HepG2 (cell line): ENCODE results near the gene MLC1. TPM values are rescaled to one million over a fixed set of nuclear protein-coding genes. Genes with fewer than 3 reads are reported as not detected.

Source experiments
- ATF4 ChIP-seq, 2 experiments: fragments of 450-650 bp in 1 of 2; sonication (generic) in 1 of 2; formaldehyde crosslinking; IDR thresholded peaks; 2 replicates each; pipeline versions ENCODE4 v1.5.0 to v1.8.0; 2020 to 2022; ENCODE audit warnings: mild to moderate bottlenecking in 1 of 2, missing genetic modification reagents in 1 of 2
- CTCF ChIP-seq: sonication (generic); formaldehyde crosslinking; IDR thresholded peaks from 2 replicates; pipeline ENCODE4 v1.5.0; 2020; ENCODE audit warnings: mild to moderate bottlenecking, missing genetic modification reagents, moderate library complexity
- E2F5 ChIP-seq: sonication (generic); formaldehyde crosslinking; conservative IDR thresholded peaks from 2 replicates; pipeline ENCODE4 v1.4.0; 2020; ENCODE audit warnings: missing genetic modification reagents
- KDM2A ChIP-seq: sonication (generic); formaldehyde crosslinking; IDR thresholded peaks from 2 replicates; pipeline ENCODE4 v1.4.0; 2020; ENCODE audit warnings: low read depth, missing genetic modification reagents, borderline replicate concordance
- MYPOP ChIP-seq: sonication (generic); formaldehyde crosslinking; IDR thresholded peaks from 2 replicates; pipeline ENCODE4 v1.8.1; 2023; ENCODE audit warnings: mild to moderate bottlenecking, moderate library complexity, missing genetic modification reagents
- POGK ChIP-seq: sonication (generic); formaldehyde crosslinking; conservative IDR thresholded peaks from 2 replicates; pipeline ENCODE4 v1.8.0; 2022; ENCODE audit warnings: mild to moderate bottlenecking, moderate library complexity, missing genetic modification reagents
- REPIN1 ChIP-seq: sonication (generic); formaldehyde crosslinking; IDR thresholded peaks from 2 replicates; pipeline ENCODE4 v1.8.0; 2022; ENCODE audit warnings: missing genetic modification reagents, low read depth, mild to moderate bottlenecking, borderline replicate concordance
- RNF2 ChIP-seq: fragments of 450-650 bp; conservative IDR thresholded peaks from 2 replicates; pipeline ENCODE4 v1.6.1; 2016; ENCODE audit warnings: low read depth
- SAP130 ChIP-seq: IDR thresholded peaks from 2 replicates; pipeline ENCODE4 v1.6.1; 2016; ENCODE audit warnings: low read depth
- SPEN ChIP-seq: sonication (generic); formaldehyde crosslinking; IDR thresholded peaks from 2 replicates; pipeline ENCODE4 v1.5.1; 2020; ENCODE audit warnings: low read depth, mild to moderate bottlenecking, missing genetic modification reagents
- ZBTB7B ChIP-seq: sonication (generic); formaldehyde crosslinking; IDR thresholded peaks from 2 replicates; pipeline ENCODE4 v1.4.0; 2020; ENCODE audit warnings: missing genetic modification reagents
- ZFP91 ChIP-seq: sonication (generic); formaldehyde crosslinking; IDR thresholded peaks from 2 replicates; pipeline ENCODE4 v1.9.0; 2022; ENCODE audit warnings: missing genetic modification reagents, mild to moderate bottlenecking, borderline replicate concordance
- ZNF12 ChIP-seq: sonication (generic); formaldehyde crosslinking; IDR thresholded peaks from 2 replicates; pipeline ENCODE4 v1.5.0; 2020; ENCODE audit warnings: missing genetic modification reagents
- ZNF30 ChIP-seq: sonication (generic); formaldehyde crosslinking; IDR thresholded peaks from 2 replicates; pipeline ENCODE4 v1.5.0; 2020; ENCODE audit warnings: mild to moderate bottlenecking, missing genetic modification reagents
- ZNF564 ChIP-seq: sonication (generic); formaldehyde crosslinking; IDR thresholded peaks from 2 replicates; pipeline ENCODE4 v1.8.1; 2023; ENCODE audit warnings: mild to moderate bottlenecking, missing genetic modification reagents
- ZNF766 ChIP-seq: sonication (generic); formaldehyde crosslinking; IDR thresholded peaks from 2 replicates; pipeline ENCODE4 v1.5.0; 2020; ENCODE audit warnings: missing genetic modification reagents, borderline replicate concordance
- ZNF800 ChIP-seq: sonication (generic); formaldehyde crosslinking; IDR thresholded peaks from 2 replicates; pipeline ENCODE4 v1.4.0; 2020; ENCODE audit warnings: missing genetic modification reagents
- polyA plus RNA-seq, 8 experiments: library from polyadenylated mRNA; depleted of rRNA in 3 of 8; stranded (reverse) in 7 of 8; unstranded in 1 of 8; fragments of >200 nt; fragmentation: Illumina TruSeq in 4 of 8; extraction: Trizol in 4 of 8; gene quantifications; 2 replicates each; pipeline versions ENCODE4 v1.2.1 to v1.2.3, GENCODE V29; 2011 to 2016; ENCODE audit warnings: low read depth in 4 of 8, missing spikeins in 1 of 8, mixed read lengths in 1 of 8; ENCODE audit not compliant: insufficient read depth in 1 of 8
- total RNA-seq, 5 experiments: library from RNA; depleted of rRNA; stranded (reverse); fragments of >200 nt; fragmentation: Illumina TruSeq; extraction: Trizol; gene quantifications; 2 replicates each; pipeline ENCODE4 v1.2.3, GENCODE V29; 2016; ENCODE audit warnings: low read depth in 1 of 5

The MLC1 gene
- total and polyA plus RNA-seq, 2 of the 13 experiments (the other 11 are each of a cell fraction or from before 2014, with no cell fraction given) = not detected

- peak; percentile 84 for TF ChIP-seq KDM2A (CRISPR knock-in tag)
- 0 out of 2 replicates have a peak, but pooled peaks have one; percentile 27 for TF ChIP-seq POGK (CRISPR knock-in tag)
- TF ChIP-seq MYPOP (CRISPR knock-in tag) = peak; percentile 68; the same call in 1 of the 2 replicates
- TF ChIP-seq E2F5 (CRISPR knock-in tag) = no peak
- no peak for TF ChIP-seq ATF4 (CRISPR knock-in tag; IDR thresholded peaks at IDR 0.05)
- TF ChIP-seq SAP130 (CRISPR knock-in tag) = 0 out of 2 replicates have a peak, but pooled peaks have one; percentile 11
- 0 out of 2 replicates have a peak, but pooled peaks have one; percentile 29 for TF ChIP-seq RNF2
- TF ChIP-seq ZBTB7B (CRISPR knock-in tag) = peak; percentile 68; the same call in 1 of the 2 replicates
- peak; percentile 96 for TF ChIP-seq ZNF800 (CRISPR knock-in tag)
- peak; percentile 43; the same call in 1 of the 2 replicates for TF ChIP-seq REPIN1 (CRISPR knock-in tag)
- no peak for TF ChIP-seq ZNF766 (CRISPR knock-in tag)
- 0 out of 2 replicates have a peak, but pooled peaks have one; percentile 22 for TF ChIP-seq ZNF564
- no peak for TF ChIP-seq ZNF12
- TF ChIP-seq ZFP91 (CRISPR knock-in tag) = peak; percentile 31; the same call in 1 of the 2 replicates
- TF ChIP-seq SPEN (CRISPR knock-in tag) = peak; percentile 32; the same call in 1 of the 2 replicates
- TF ChIP-seq ZNF30 (CRISPR knock-in tag) = no peak
- TF ChIP-seq CTCF = peak; percentile 96
These were observed 54.7 kb downstream of the MLC1 start (continued) for GRCh38 chr22:50030297-50031188.
